Measurements from ENCODE around the gene CDK5RAP2.

The CDK5RAP2 gene

GRCh38 chr9:120431268-120431667 is 148.7 kb downstream of the CDK5RAP2 start:
- H3F3A ChIP-seq (ENCODE audit: low read depth) = no peaks in the 10 kb centered on the region
- H3K27me3 ChIP-seq (ENCODE audit: insufficient read depth, low read length, poor library complexity, severe bottlenecking) = no peaks in the 10 kb centered on the region
- H3K4me1 ChIP-seq (ENCODE audit: insufficient read depth, low read length, poor library complexity, severe bottlenecking) = no peaks in the 10 kb centered on the region
- no peaks in the 10 kb centered on the region for H3K9me2 ChIP-seq (replicated peaks; ENCODE audit: low read depth, low read length)
- H2AFZ ChIP-seq (ENCODE audit: low read length) = no peak overlapping the region
- TF ChIP-seq CTCF (conservative IDR thresholded peaks at IDR 0.05; ENCODE audit: low read length) = no peak
- no peak for TF ChIP-seq EZH2phosphoT487 (IDR thresholded peaks at IDR 0.05; ENCODE audit: borderline replicate concordance)
- no peak overlapping the region for H3K9ac ChIP-seq (ENCODE audit: low read depth, low read length, poor library complexity, severe bottlenecking)
- H4K20me1 ChIP-seq (ENCODE audit: insufficient read depth, low read length, poor library complexity, severe bottlenecking) = no peaks in the 10 kb centered on the region
- peaks cover 36% of the 10 kb centered on the region; the same call in 1 of the 2 replicates for H3K36me3 ChIP-seq (ENCODE audit: insufficient read depth, low read length)
- no peaks in the 10 kb centered on the region for H3K9me3 ChIP-seq (ENCODE audit: insufficient read depth, low read depth, low read length)
- H3K79me2 ChIP-seq (ENCODE audit: insufficient read depth, low read length) = 0 out of 2 replicates have a peak, but pooled peaks cover 5% of the 10 kb centered on the region
- H3K4me3 ChIP-seq (ENCODE audit: low read length, poor library complexity, severe bottlenecking) = no peak overlapping the region
- H3K4me2 ChIP-seq (ENCODE audit: low read depth, low read length, poor library complexity, severe bottlenecking) = no peak overlapping the region

GRCh38 chr9:120424248-120424647 is 155.7 kb downstream of the CDK5RAP2 start:
- TF ChIP-seq EZH2phosphoT487 (IDR thresholded peaks at IDR 0.05; ENCODE audit: borderline replicate concordance) (no peak), CTCF (conservative IDR thresholded peaks at IDR 0.05; ENCODE audit: low read length) (no peak)
- H3K4me3 ChIP-seq (ENCODE audit: low read length, poor library complexity, severe bottlenecking) = no peak overlapping the region
- no peaks in the 10 kb centered on the region for H3K9me3 ChIP-seq (ENCODE audit: insufficient read depth, low read depth, low read length)
- H3K27me3 ChIP-seq (ENCODE audit: insufficient read depth, low read length, poor library complexity, severe bottlenecking) = no peaks in the 10 kb centered on the region
- no peak overlapping the region for H3K4me2 ChIP-seq (ENCODE audit: low read depth, low read length, poor library complexity, severe bottlenecking)
- H4K20me1 ChIP-seq (ENCODE audit: insufficient read depth, low read length, poor library complexity, severe bottlenecking) = no peaks in the 10 kb centered on the region
- H3K9ac ChIP-seq (ENCODE audit: low read depth, low read length, poor library complexity, severe bottlenecking) = no peak overlapping the region
- no peaks in the 10 kb centered on the region for H3F3A ChIP-seq (ENCODE audit: low read depth)
- H3K79me2 ChIP-seq (ENCODE audit: insufficient read depth, low read length) = 0 out of 2 replicates have a peak, but pooled peaks cover 9% of the 10 kb centered on the region
- H3K9me2 ChIP-seq (replicated peaks; ENCODE audit: low read depth, low read length) = no peaks in the 10 kb centered on the region
- H3K36me3 ChIP-seq (ENCODE audit: insufficient read depth, low read length) = peaks cover 79% of the 10 kb centered on the region
- no peak overlapping the region for H2AFZ ChIP-seq (ENCODE audit: low read length)
- H3K4me1 ChIP-seq (ENCODE audit: insufficient read depth, low read length, poor library complexity, severe bottlenecking) = no peaks in the 10 kb centered on the region

- no peak overlapping the region for H3K4me3 ChIP-seq (ENCODE audit: low read length, poor library complexity, severe bottlenecking)
- peaks cover 83% of the 10 kb centered on the region for H3K36me3 ChIP-seq (ENCODE audit: insufficient read depth, low read length)
- H3K9ac ChIP-seq (ENCODE audit: low read depth, low read length, poor library complexity, severe bottlenecking) = no peak overlapping the region
- H3K9me3 ChIP-seq (ENCODE audit: insufficient read depth, low read depth, low read length) = no peaks in the 10 kb centered on the region
- H3K27me3 ChIP-seq (ENCODE audit: insufficient read depth, low read length, poor library complexity, severe bottlenecking) = no peaks in the 10 kb centered on the region
- no peaks in the 10 kb centered on the region for H3F3A ChIP-seq (ENCODE audit: low read depth)
- no peak overlapping the region for H3K4me2 ChIP-seq (ENCODE audit: low read depth, low read length, poor library complexity, severe bottlenecking)
- no peaks in the 10 kb centered on the region for H3K9me2 ChIP-seq (replicated peaks; ENCODE audit: low read depth, low read length)
- H3K79me2 ChIP-seq (ENCODE audit: insufficient read depth, low read length) = 0 out of 2 replicates have a peak, but pooled peaks cover 9% of the 10 kb centered on the region
- no peaks in the 10 kb centered on the region for H4K20me1 ChIP-seq (ENCODE audit: insufficient read depth, low read length, poor library complexity, severe bottlenecking)
- TF ChIP-seq CTCF (conservative IDR thresholded peaks at IDR 0.05; ENCODE audit: low read length) = no peak
- no peak for TF ChIP-seq EZH2phosphoT487 (IDR thresholded peaks at IDR 0.05; ENCODE audit: borderline replicate concordance)
- no peaks in the 10 kb centered on the region for H3K4me1 ChIP-seq (ENCODE audit: insufficient read depth, low read length, poor library complexity, severe bottlenecking)
- no peak overlapping the region for H2AFZ ChIP-seq (ENCODE audit: low read length)
Measured at GRCh38 chr9:120423812-120424211, 156.2 kb downstream of the CDK5RAP2 start.
